ENCODE measurements around the gene TIMM29.
"Not testable (repeated sequence)": the region's sequence is repeated elsewhere in the genome, so short reads cannot be mapped to it uniquely, and the experiment has no call there.

The TIMM29 gene

DNA sequence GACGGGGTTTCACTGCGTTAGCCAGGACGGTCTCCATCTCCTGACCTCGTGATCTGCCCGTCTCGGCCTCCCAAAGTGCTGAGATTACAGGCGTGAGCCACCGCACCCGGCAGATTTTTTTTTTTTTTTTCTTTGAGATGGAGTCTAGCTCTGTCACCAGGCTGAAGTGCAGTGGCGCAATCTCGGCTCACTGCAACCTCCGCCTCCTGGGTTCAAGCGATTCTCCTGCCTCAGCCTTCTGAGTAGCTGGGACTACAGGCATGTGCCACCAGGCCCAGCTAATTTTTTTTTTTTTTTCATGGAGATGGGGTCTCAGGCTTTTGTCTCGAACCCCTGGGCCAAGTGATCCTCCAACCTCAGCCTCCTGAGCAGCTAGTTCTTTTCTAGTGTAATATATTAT lies 13.0 kb downstream of the TIMM29 start:
- H4K91ac ChIP-seq (ENCODE audit: low read depth, low read length); H2BK12ac ChIP-seq (ENCODE audit: low read length); H3K4me1 ChIP-seq (ENCODE audit: control insufficient read depth in 1 of 2, insufficient read depth in 2 of 2, low read length in 2 of 2); H4K8ac ChIP-seq (ENCODE audit: low read depth, low read length); H3K4me2 ChIP-seq (ENCODE audit: low read length); H3K14ac ChIP-seq (ENCODE audit: low read length); H2BK5ac ChIP-seq (ENCODE audit: low read depth, low read length, poor library complexity); H2AK5ac ChIP-seq (ENCODE audit: low read length); H3K79me1 ChIP-seq (ENCODE audit: low read length); DNase-seq; H3K23ac ChIP-seq (ENCODE audit: low read length); H3K27me3 ChIP-seq (ENCODE audit: insufficient read depth, low read length); H2AFZ ChIP-seq (ENCODE audit: insufficient read depth, low read length, poor library complexity); H3K9me3 ChIP-seq (ENCODE audit: insufficient read depth, low read depth, low read length); H3K36me3 ChIP-seq (ENCODE audit: control insufficient read depth in 1 of 2, insufficient read depth in 2 of 2, low read length in 2 of 2); H2BK120ac ChIP-seq (ENCODE audit: insufficient read depth, low read length, poor library complexity); H4K12ac ChIP-seq (ENCODE audit: low read depth, low read length); H3K79me2 ChIP-seq (ENCODE audit: control insufficient read depth, insufficient read depth, low read length, poor library complexity); H3K4ac ChIP-seq (ENCODE audit: low read depth, low read length); H3K18ac ChIP-seq (ENCODE audit: low read length); H3K27ac ChIP-seq (ENCODE audit: low read depth, low read length); H3K4me3 ChIP-seq (ENCODE audit: low read depth, low read length); H3K9ac ChIP-seq (ENCODE audit: low read length): not testable (repeated sequence)
- WGBS (ENCODE audit: extremely low coverage, insufficient coverage, insufficient read length), result no CpG with 5 or more reads among the region's 14 CpGs

DNA sequence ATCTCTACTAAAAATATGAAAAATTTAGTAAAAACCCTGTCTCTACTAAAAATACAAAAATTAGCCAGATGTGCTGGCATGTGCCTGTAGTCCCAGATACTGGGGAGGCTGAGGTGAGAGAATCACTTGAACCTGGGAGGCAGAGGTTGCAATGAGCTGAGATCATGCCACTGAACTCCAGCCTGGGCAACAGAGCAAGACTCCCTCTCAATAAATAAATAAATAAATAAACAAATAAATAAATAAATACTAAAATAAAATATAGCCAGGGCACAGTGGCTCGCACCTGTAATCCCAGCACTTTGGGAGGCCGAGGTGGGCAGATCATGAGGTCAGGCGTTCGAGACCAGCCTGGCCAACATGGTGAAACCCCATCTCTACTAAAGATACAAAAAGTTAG lies 14.8 kb downstream of the TIMM29 start:
- H2BK12ac ChIP-seq (ENCODE audit: low read length); H3K4me3 ChIP-seq (ENCODE audit: low read depth, low read length); H2AFZ ChIP-seq (ENCODE audit: insufficient read depth, low read length, poor library complexity); H3K27ac ChIP-seq (ENCODE audit: low read depth, low read length); H3K36me3 ChIP-seq (ENCODE audit: control insufficient read depth in 1 of 2, insufficient read depth in 2 of 2, low read length in 2 of 2); H3K4ac ChIP-seq (ENCODE audit: low read depth, low read length); H3K23ac ChIP-seq (ENCODE audit: low read length); H2BK5ac ChIP-seq (ENCODE audit: low read depth, low read length, poor library complexity); H3K79me1 ChIP-seq (ENCODE audit: low read length); H4K12ac ChIP-seq (ENCODE audit: low read depth, low read length); H4K91ac ChIP-seq (ENCODE audit: low read depth, low read length); H3K9ac ChIP-seq (ENCODE audit: low read length); H3K18ac ChIP-seq (ENCODE audit: low read length); H3K4me1 ChIP-seq (ENCODE audit: control insufficient read depth in 1 of 2, insufficient read depth in 2 of 2, low read length in 2 of 2); DNase-seq; H2AK5ac ChIP-seq (ENCODE audit: low read length); H3K27me3 ChIP-seq (ENCODE audit: insufficient read depth, low read length); H2BK120ac ChIP-seq (ENCODE audit: insufficient read depth, low read length, poor library complexity); H3K14ac ChIP-seq (ENCODE audit: low read length); H4K8ac ChIP-seq (ENCODE audit: low read depth, low read length); H3K9me3 ChIP-seq (ENCODE audit: insufficient read depth, low read depth, low read length); H3K79me2 ChIP-seq (ENCODE audit: control insufficient read depth, insufficient read depth, low read length, poor library complexity); H3K4me2 ChIP-seq (ENCODE audit: low read length): not testable (repeated sequence)
- WGBS (ENCODE audit: extremely low coverage, insufficient coverage, insufficient read length), result no CpG with 5 or more reads among the region's 4 CpGs

DNA sequence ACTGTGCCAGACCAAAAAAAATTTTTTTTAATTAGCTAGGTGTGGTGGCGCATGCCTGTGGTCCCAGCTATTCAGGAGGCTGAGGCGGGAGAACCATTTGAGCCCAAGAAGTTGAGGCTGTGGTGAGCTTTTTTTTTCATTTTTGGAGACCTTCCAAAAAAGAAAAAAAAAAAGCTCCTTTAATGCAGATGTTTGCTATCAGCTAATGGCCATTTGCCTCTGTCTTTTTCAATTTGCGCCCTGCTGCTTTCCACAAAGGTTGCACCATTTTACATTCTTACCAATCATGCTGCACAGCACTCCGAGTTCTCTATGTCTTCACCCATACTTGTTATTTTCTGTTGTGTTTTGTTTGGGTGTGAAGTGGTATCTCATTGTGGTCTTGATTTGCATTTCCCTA lies 16.7 kb downstream of the TIMM29 start:
- Histone ChIP-seq H2AFZ (ENCODE audit: insufficient read depth, low read length, poor library complexity) (no peak overlapping the region), H3K27me3 (ENCODE audit: insufficient read depth, low read length) (no peaks in the 10 kb centered on the region), H3K18ac (ENCODE audit: low read length) (no peak overlapping the region), H3K79me1 (ENCODE audit: low read length) (no peaks in the 10 kb centered on the region), H3K27ac (ENCODE audit: low read depth, low read length) (no peak overlapping the region), H4K91ac (ENCODE audit: low read depth, low read length) (no peak overlapping the region), H3K23ac (ENCODE audit: low read length) (no peak overlapping the region), H3K4me2 (ENCODE audit: low read length) (no peak overlapping the region), H3K79me2 (ENCODE audit: control insufficient read depth, insufficient read depth, low read length, poor library complexity) (no peaks in the 10 kb centered on the region), H3K4me1 (ENCODE audit: control insufficient read depth in 1 of 2, insufficient read depth in 2 of 2, low read length in 2 of 2) (no peaks in the 10 kb centered on the region), H2BK5ac (ENCODE audit: low read depth, low read length, poor library complexity) (no peak overlapping the region), H4K12ac (ENCODE audit: low read depth, low read length) (no peak overlapping the region), H3K36me3 (ENCODE audit: control insufficient read depth in 1 of 2, insufficient read depth in 2 of 2, low read length in 2 of 2) (no peaks in the 10 kb centered on the region), H3K4ac (ENCODE audit: low read depth, low read length) (no peak overlapping the region), H3K9me3 (ENCODE audit: insufficient read depth, low read depth, low read length) (no peaks in the 10 kb centered on the region), H2AK5ac (ENCODE audit: low read length) (no peak overlapping the region), H2BK12ac (ENCODE audit: low read length) (no peak overlapping the region), H4K8ac (ENCODE audit: low read depth, low read length) (no peak overlapping the region), H3K9ac (ENCODE audit: low read length) (no peak overlapping the region), H3K14ac (ENCODE audit: low read length) (no peak overlapping the region), H3K4me3 (ENCODE audit: low read depth, low read length) (no peak overlapping the region), H2BK120ac (ENCODE audit: insufficient read depth, low read length, poor library complexity) (no peak overlapping the region)
- no peak for DNase-seq
- WGBS (ENCODE audit: extremely low coverage, insufficient coverage, insufficient read length), result no CpG with 5 or more reads among the region's 4 CpGs

DNA sequence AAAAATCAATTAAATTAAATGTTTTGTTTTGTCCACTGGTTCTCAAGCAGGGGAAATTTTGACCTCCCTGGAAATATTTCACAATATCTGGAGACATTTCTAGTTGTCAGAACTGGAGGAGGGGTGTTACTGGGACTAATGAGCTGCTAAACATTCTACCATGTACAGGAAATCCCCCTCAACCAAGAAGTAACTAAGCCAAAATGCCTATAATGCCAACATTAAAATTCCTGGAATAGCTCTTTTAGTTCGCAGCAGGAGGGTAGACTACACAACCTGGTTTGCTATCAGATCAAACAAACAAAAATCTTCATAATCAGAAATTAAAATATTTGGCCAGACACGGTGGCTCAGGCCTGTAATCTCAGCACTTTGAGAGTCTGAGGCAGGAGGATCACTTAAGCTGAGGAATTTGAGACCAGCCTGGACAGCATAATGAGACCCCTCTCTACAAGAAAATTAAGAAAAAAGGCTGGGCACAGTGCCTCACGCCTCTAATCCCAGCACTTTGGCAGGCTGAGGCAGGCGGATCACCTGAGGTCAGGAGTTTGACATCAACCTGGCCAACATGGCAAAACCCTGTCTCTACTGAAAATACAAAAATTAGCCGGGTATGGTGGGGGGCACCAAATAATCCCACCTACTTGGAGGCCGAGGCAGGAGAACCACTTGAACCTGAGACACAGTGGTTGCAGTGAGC lies 18.5 kb downstream of the TIMM29 start:
- Histone ChIP-seq H3K79me2 (ENCODE audit: control insufficient read depth, insufficient read depth, low read length, poor library complexity) (no peaks in the 10 kb centered on the region), H3K4me3 (ENCODE audit: low read depth, low read length) (no peak overlapping the region), H4K91ac (ENCODE audit: low read depth, low read length) (no peak overlapping the region), H3K9me3 (ENCODE audit: insufficient read depth, low read depth, low read length) (no peaks in the 10 kb centered on the region), H2AK5ac (ENCODE audit: low read length) (no peak overlapping the region), H3K4me2 (ENCODE audit: low read length) (no peak overlapping the region), H3K4me1 (ENCODE audit: control insufficient read depth in 1 of 2, insufficient read depth in 2 of 2, low read length in 2 of 2) (no peaks in the 10 kb centered on the region), H3K27me3 (ENCODE audit: insufficient read depth, low read length) (no peaks in the 10 kb centered on the region), H2BK5ac (ENCODE audit: low read depth, low read length, poor library complexity) (no peak overlapping the region), H3K18ac (ENCODE audit: low read length) (no peak overlapping the region), H3K27ac (ENCODE audit: low read depth, low read length) (no peak overlapping the region), H3K14ac (ENCODE audit: low read length) (no peak overlapping the region), H4K12ac (ENCODE audit: low read depth, low read length) (no peak overlapping the region), H3K36me3 (ENCODE audit: control insufficient read depth in 1 of 2, insufficient read depth in 2 of 2, low read length in 2 of 2) (no peaks in the 10 kb centered on the region), H2BK12ac (ENCODE audit: low read length) (no peak overlapping the region), H2AFZ (ENCODE audit: insufficient read depth, low read length, poor library complexity) (no peak overlapping the region), H3K79me1 (ENCODE audit: low read length) (no peaks in the 10 kb centered on the region), H4K8ac (ENCODE audit: low read depth, low read length) (no peak overlapping the region), H3K4ac (ENCODE audit: low read depth, low read length) (no peak overlapping the region), H3K23ac (ENCODE audit: low read length) (no peak overlapping the region), H3K9ac (ENCODE audit: low read length) (no peak overlapping the region), H2BK120ac (ENCODE audit: insufficient read depth, low read length, poor library complexity) (no peak overlapping the region)
- no CpG with 5 or more reads among the region's 6 CpGs for WGBS (ENCODE audit: extremely low coverage, insufficient coverage, insufficient read length)
- DNase-seq, result peak; percentile 30 to 74

Measured in trophoblast cell (in vitro differentiated cells and primary cell).